T-helper 1 cell treated with Interleukin-12 subunit alpha and Interleukin-12 subunit beta and Interleukin-4 antibody, amounts not matched to agents 30 μg/mL and 1 μg/mL, for 36 hours (primary cell): ENCODE results near the gene GNB5.

Experiments
- H3K27ac Mint-ChIP-seq: one replicate; pipeline ENCODE4 v1.8.0; 2021; ENCODE audit warnings: mild to moderate bottlenecking, mixed read lengths
- H3K27me3 Mint-ChIP-seq: one replicate; pipeline ENCODE4 v1.8.0; 2021; ENCODE audit warnings: low read depth, mixed read lengths
- H3K36me3 Mint-ChIP-seq: one replicate; pipeline ENCODE4 v1.8.0; 2021; ENCODE audit warnings: low read depth, mixed read lengths
- H3K4me1 Mint-ChIP-seq: one replicate; pipeline ENCODE4 v1.8.0; 2021; ENCODE audit warnings: low read depth, mixed read lengths
- H3K4me3 Mint-ChIP-seq: one replicate; pipeline ENCODE4 v1.8.0; 2021; ENCODE audit warnings: mild to moderate bottlenecking, moderate library complexity, mixed read lengths
- H3K9me3 Mint-ChIP-seq: one replicate; pipeline ENCODE4 v1.8.0; 2021; ENCODE audit warnings: mixed read lengths

The GNB5 gene

DNA sequence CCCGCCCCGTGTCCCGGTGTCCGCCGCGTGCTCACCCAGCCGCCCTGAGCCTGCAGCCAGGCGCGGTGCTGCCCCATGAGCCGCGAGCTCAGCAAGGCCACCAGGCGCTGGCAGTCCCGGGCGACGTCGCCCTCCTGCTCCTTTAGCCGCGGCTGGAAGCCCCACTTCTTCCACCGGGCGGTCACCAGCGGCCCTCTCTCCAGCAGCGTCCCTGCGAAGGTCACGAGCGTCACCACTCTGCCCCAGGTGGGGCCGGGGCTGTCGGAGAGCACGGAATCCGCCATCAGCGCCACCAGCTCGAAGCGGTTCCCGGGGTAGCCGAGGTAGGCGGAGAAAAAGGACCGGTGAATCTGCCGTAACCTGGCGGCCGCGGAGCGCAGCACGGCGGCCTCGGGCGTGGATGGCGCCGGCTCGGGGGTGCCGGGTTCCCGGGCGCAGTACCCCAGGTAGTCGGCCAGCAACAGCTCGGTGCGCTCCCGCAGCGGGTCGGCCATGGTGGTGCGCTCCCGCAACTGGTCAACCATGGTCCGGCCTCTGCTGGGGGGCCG is 78.9 kb downstream of the GNB5 start:
- Mint-ChIP-seq H3K36me3 (no peaks in the 10 kb centered on the region), H3K9me3 (no peaks in the 10 kb centered on the region), H3K27me3 (peaks cover 40% of the 10 kb centered on the region), H3K4me1 (peaks cover 3% of the 10 kb centered on the region), H3K27ac (no peak overlapping the region), H3K4me3 (peak overlapping the region; percentile 74)

GRCh38 chr15:52111517-52112202 is 79.5 kb downstream of the GNB5 start:
- Mint-ChIP-seq H3K36me3 (no peaks in the 10 kb centered on the region), H3K9me3 (no peaks in the 10 kb centered on the region), H3K27me3 (peaks cover 40% of the 10 kb centered on the region), H3K4me1 (peaks cover 3% of the 10 kb centered on the region), H3K27ac (no peak overlapping the region), H3K4me3 (no peak overlapping the region)

DNA sequence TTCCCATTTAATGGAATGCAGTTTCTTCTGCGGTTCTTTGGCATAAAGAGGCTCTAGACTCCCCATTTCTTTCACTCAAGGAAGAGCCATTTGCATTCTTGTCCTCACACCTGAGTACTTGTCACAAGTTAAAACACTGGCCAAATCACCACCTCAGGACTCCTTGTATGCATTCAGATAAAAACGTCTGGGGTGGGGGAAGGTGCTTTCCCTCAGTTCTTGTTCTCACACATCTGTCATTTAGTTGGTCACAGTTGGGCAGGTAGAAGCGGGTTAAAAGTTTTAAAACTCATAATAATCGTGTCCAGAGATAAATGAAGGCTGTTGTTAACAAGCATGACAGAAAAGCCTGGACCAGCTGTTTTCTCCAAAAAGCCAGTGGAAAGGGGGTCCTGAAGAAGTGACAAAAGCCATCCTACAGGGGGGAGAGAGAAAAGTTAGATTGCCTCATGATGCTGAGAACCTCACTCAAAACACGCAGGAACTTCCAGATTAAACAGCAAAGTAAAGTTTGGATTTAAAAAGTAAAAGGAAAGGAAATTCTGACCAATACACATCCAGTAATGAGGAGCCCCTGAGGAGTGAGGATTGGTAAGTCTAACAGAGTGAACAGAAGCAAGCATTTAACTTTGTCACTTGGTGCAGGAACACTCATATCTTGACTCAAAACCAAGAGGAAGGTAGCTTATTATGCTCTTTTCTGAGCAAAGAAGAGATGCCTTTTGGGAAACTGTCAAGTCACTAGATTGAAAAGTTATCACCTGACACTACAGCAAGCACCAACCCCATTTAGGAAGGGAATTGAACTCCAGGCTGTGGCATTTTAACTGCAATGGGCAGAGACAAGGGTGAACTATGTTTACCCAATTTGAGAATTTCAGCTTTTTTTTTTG is 81.4 kb downstream of the GNB5 start:
- Mint-ChIP-seq H3K9me3 (no peaks in the 10 kb centered on the region), H3K36me3 (no peaks in the 10 kb centered on the region), H3K27me3 (peaks cover 36% of the 10 kb centered on the region), H3K4me3 (no peak overlapping the region), H3K27ac (no peak overlapping the region), H3K4me1 (peaks cover 2% of the 10 kb centered on the region)

- Mint-ChIP-seq H3K4me1 (peaks cover 13% of the 10 kb centered on the region), H3K36me3 (no peaks in the 10 kb centered on the region), H3K27ac (no peak overlapping the region), H3K27me3 (peaks cover 25% of the 10 kb centered on the region), H3K9me3 (no peaks in the 10 kb centered on the region), H3K4me3 (no peak overlapping the region)
These were observed 84.0 kb downstream of the GNB5 start for GRCh38 chr15:52107238-52107637.

DNA sequence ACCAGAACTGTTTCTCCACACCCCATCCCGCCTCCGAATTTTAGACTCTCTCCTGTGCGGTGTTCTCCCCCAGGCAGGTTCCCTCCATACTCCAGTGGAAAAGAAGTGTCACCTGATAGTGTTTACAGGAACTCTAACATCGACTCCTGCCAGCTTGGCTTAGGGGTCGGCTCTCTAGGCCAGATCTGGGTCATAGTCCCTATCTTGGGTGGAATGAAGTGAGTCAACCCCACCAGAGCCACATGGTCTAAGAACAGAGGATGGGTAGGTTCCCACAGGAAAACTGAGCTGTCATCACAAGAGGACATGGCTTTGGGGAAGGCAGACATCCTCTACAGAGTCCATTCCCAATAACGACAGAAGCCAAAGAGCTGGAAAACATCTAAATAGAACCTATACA is 84.6 kb downstream of the GNB5 start:
- peaks cover 27% of the 10 kb centered on the region for H3K27me3 Mint-ChIP-seq
- H3K9me3 Mint-ChIP-seq = no peaks in the 10 kb centered on the region

GRCh38 chr15:52105846-52106245 is 85.3 kb downstream of the GNB5 start:
- Mint-ChIP-seq H3K27me3 (peaks cover 19% of the 10 kb centered on the region), H3K27ac (no peak overlapping the region), H3K9me3 (no peaks in the 10 kb centered on the region), H3K4me1 (peaks cover 13% of the 10 kb centered on the region), H3K4me3 (no peak overlapping the region), H3K36me3 (no peaks in the 10 kb centered on the region)

More for the DNA sequence above, 84.6 kb downstream of the GNB5 start:
- H3K27ac Mint-ChIP-seq = no peak overlapping the region
- H3K4me1 Mint-ChIP-seq = peaks cover 13% of the 10 kb centered on the region
- no peaks in the 10 kb centered on the region for H3K36me3 Mint-ChIP-seq
- H3K4me3 Mint-ChIP-seq = no peak overlapping the region

DNA sequence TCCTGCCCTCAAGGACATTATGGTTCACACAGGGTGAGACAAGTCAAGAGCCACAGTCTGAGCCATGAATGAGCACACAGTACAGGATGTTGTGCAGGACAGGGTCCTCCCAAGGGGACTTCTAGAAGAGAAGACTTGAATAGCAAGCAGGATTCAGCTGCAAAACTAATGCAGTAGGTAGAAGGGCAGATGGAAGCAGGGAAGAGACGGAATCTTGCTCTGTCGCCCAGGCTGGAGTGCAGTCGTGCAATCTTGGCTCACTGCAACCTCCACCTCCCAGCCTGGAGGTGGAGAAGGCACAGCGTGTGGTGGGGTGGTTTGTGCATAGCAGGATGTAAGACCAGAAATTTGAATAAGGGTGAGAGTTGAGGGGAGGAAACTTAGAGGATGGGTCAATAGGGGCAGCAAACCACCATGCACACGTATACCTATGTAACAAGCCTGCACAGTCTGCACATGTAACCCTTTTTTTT is 86.6 kb downstream of the GNB5 start:
- H3K9me3 Mint-ChIP-seq = no peaks in the 10 kb centered on the region
- peaks cover 10% of the 10 kb centered on the region for H3K27me3 Mint-ChIP-seq
- no peak overlapping the region for H3K27ac Mint-ChIP-seq
- no peaks in the 10 kb centered on the region for H3K36me3 Mint-ChIP-seq
- peaks cover 13% of the 10 kb centered on the region for H3K4me1 Mint-ChIP-seq
- no peak overlapping the region for H3K4me3 Mint-ChIP-seq

GRCh38 chr15:52103217-52104207 is 87.7 kb downstream of the GNB5 start:
- no peak overlapping the region for H3K27ac Mint-ChIP-seq
- H3K9me3 Mint-ChIP-seq = no peaks in the 10 kb centered on the region
- no peaks in the 10 kb centered on the region for H3K36me3 Mint-ChIP-seq
- no peak overlapping the region for H3K4me3 Mint-ChIP-seq
- peaks cover 13% of the 10 kb centered on the region for H3K4me1 Mint-ChIP-seq
- peaks cover 3% of the 10 kb centered on the region for H3K27me3 Mint-ChIP-seq

GRCh38 chr15:52102463-52102862 is 88.7 kb downstream of the GNB5 start:
- no peaks in the 10 kb centered on the region for H3K36me3 Mint-ChIP-seq
- peaks cover 3% of the 10 kb centered on the region for H3K27me3 Mint-ChIP-seq
- no peaks in the 10 kb centered on the region for H3K9me3 Mint-ChIP-seq
- H3K4me1 Mint-ChIP-seq = peaks cover 13% of the 10 kb centered on the region
- H3K27ac Mint-ChIP-seq = no peak overlapping the region
- H3K4me3 Mint-ChIP-seq = no peak overlapping the region

- Mint-ChIP-seq H3K4me3 (no peak overlapping the region), H3K4me1 (peaks cover 13% of the 10 kb centered on the region), H3K36me3 (no peaks in the 10 kb centered on the region), H3K27ac (no peak overlapping the region), H3K9me3 (no peaks in the 10 kb centered on the region), H3K27me3 (peaks cover 8% of the 10 kb centered on the region)
These were observed 89.5 kb downstream of the GNB5 start for GRCh38 chr15:52101542-52102323.

DNA sequence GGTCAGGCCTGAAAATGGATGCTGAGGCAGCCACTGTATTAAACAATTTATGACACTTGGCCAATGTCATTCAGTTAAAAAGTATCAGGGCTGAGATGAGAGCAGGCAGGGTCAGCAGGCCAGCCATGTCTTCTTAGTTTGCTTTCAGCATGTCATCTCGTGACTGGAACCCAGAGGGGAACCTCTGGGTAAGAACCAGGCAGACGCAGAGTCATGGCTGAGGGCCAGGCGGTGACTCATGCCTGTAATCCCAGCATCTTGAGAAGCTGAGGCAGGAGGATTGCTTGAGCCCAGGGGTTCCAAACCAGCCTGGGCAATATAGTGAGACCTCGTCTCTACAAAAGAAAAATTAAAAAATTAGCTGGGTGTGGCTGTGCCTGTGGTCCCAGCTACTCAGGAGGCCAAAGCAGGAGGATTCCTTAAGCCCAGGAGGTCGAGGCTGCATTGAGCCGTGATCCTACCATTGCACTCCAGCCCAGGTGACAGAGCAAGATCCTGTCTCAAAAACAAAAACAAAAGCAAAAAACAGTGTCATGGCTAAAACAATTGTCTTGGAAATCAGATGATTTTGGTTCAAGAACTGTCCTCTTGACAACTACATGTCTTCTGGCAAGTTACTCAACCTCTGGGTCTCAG is 90.3 kb downstream of the GNB5 start:
- Mint-ChIP-seq H3K36me3 (no peaks in the 10 kb centered on the region), H3K27me3 (peaks cover 9% of the 10 kb centered on the region), H3K4me1 (peaks cover 13% of the 10 kb centered on the region), H3K27ac (no peak overlapping the region), H3K9me3 (no peaks in the 10 kb centered on the region), H3K4me3 (no peak overlapping the region)

- Mint-ChIP-seq H3K9me3 (no peaks in the 10 kb centered on the region), H3K36me3 (no peaks in the 10 kb centered on the region), H3K4me1 (peaks cover 10% of the 10 kb centered on the region), H3K27me3 (peaks cover 16% of the 10 kb centered on the region), H3K27ac (no peak overlapping the region), H3K4me3 (no peak overlapping the region)
These were observed 91.4 kb downstream of the GNB5 start for GRCh38 chr15:52099651-52100272.

DNA sequence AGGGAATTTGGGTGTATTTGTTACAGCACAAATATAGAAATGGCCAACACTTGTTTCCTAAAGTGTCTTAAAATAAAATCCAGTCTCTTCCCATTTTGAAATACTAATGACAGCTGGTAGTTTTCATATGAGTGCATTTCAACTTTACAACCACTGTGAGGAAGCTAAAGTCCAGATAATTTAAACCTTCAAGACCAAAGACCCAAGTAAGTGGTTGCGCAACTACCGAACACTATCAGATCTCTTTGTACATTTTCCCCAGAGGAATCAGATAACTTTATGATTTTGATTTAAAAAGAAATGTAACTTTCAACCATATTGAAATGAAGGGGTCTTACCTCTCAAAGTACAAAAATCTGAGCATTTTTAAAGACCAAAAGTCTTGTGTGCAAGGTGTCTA is 92.9 kb downstream of the GNB5 start:
- Mint-ChIP-seq H3K36me3 (no peaks in the 10 kb centered on the region), H3K9me3 (no peaks in the 10 kb centered on the region), H3K4me3 (no peak overlapping the region), H3K27ac (no peak overlapping the region), H3K4me1 (peaks cover 3% of the 10 kb centered on the region), H3K27me3 (peaks cover 16% of the 10 kb centered on the region)
